Measurements from ENCODE around the gene MYNN. TPM values are rescaled to one million over a fixed set of nuclear protein-coding genes. Genes with fewer than 3 reads are reported as not detected.

MYNN gene
- total RNA-seq, 1 experiment from 2014 or later, result 16.2 TPM

GRCh38 chr3:169787791-169788190, 14.6 kb downstream of the MYNN start:
- Histone ChIP-seq H3K27ac (ENCODE audit: low read length) (no peak overlapping the region), H3K27me3 (ENCODE audit: control insufficient read depth, insufficient read depth, low read length) (no peaks in the 10 kb centered on the region), H3K9me3 (ENCODE audit: control insufficient read depth, insufficient read depth, low read depth, low read length) (no peaks in the 10 kb centered on the region), H3K4me3 (ENCODE audit: low read depth in 2 of 2, low read length in 2 of 2) (no peak overlapping the region), H3K4me1 (ENCODE audit: control insufficient read depth, insufficient read depth, low read length) (no peaks in the 10 kb centered on the region), H3K36me3 (ENCODE audit: control insufficient read depth, insufficient read depth, low read length) (peaks cover 59% of the 10 kb centered on the region)
- ChIA-PET CTCF (no interaction called here), POLR2A (no interaction called here)
- intact Hi-C loops (cut with micrococcal nuclease; ENCODE audit: unreplicated experiment) (no loop called here), in situ Hi-C loops (cut with HindIII; ENCODE audit: low pct_unique_long_range_greater_than_20kb, low sequenced_read_pairs) (no loop called here)
- ATAC-seq (no peak), DNase-seq (ENCODE audit: low read depth, low spot score) (no peak)
- no TSS peak for BruUV-seq (replicated peaks)
- no peak for TF ChIP-seq TCF7L2 (IDR thresholded peaks at IDR 0.05; ENCODE audit: low read depth, low read length)

GRCh38 chr3:169790219-169790618, 17.0 kb downstream of the MYNN start:
- ChIA-PET CTCF (no interaction called here), POLR2A (no interaction called here)
- TF ChIP-seq CTCF (IDR thresholded peaks at IDR 0.05), result no peak
- TF ChIP-seq TCF7L2 (IDR thresholded peaks at IDR 0.05; ENCODE audit: low read depth, low read length), result no peak
- no peak for TF ChIP-seq REST (IDR thresholded peaks at IDR 0.05; ENCODE audit: insufficient read depth in 1 of 2, low read depth in 2 of 2, low read length in 1 of 2)
- no peak for TF ChIP-seq SIN3A (IDR thresholded peaks at IDR 0.05; ENCODE audit: borderline replicate concordance, insufficient read depth, low read depth, low read length)
- no peak for TF ChIP-seq POLR2AphosphoS5 (IDR thresholded peaks at IDR 0.05; ENCODE audit: low read depth, low read length)
- H3K27me3 ChIP-seq (ENCODE audit: control insufficient read depth, insufficient read depth, low read length), result no peaks in the 10 kb centered on the region
- DNase-seq (ENCODE audit: low read depth, low spot score), result no peak
- H3K4me3 ChIP-seq (ENCODE audit: low read depth in 2 of 2, low read length in 2 of 2), result no peak overlapping the region
- no TSS peak for BruUV-seq (replicated peaks)
- intact Hi-C loops (cut with micrococcal nuclease; ENCODE audit: unreplicated experiment) (no loop called here), in situ Hi-C loops (cut with HindIII; ENCODE audit: low pct_unique_long_range_greater_than_20kb, low sequenced_read_pairs) (no loop called here)
- H3K27ac ChIP-seq (ENCODE audit: low read length), result no peak overlapping the region
- no peak for ATAC-seq
- peaks cover 35% of the 10 kb centered on the region for H3K36me3 ChIP-seq (ENCODE audit: control insufficient read depth, insufficient read depth, low read length)
- H3K4me1 ChIP-seq (ENCODE audit: control insufficient read depth, insufficient read depth, low read length), result no peaks in the 10 kb centered on the region
- H3K9me3 ChIP-seq (ENCODE audit: control insufficient read depth, insufficient read depth, low read depth, low read length), result no peaks in the 10 kb centered on the region

- DNase-seq (ENCODE audit: low read depth, low spot score) (no peak), ATAC-seq (no peak; the same call in 1 of the 2 replicates)
- Histone ChIP-seq H3K4me1 (ENCODE audit: control insufficient read depth, insufficient read depth, low read length) (no peaks in the 10 kb centered on the region), H3K9me3 (ENCODE audit: control insufficient read depth, insufficient read depth, low read depth, low read length) (no peaks in the 10 kb centered on the region), H3K36me3 (ENCODE audit: control insufficient read depth, insufficient read depth, low read length) (peaks cover 29% of the 10 kb centered on the region), H3K27ac (ENCODE audit: low read length) (no peak overlapping the region), H3K4me3 (ENCODE audit: low read depth in 2 of 2, low read length in 2 of 2) (no peak overlapping the region), H3K27me3 (ENCODE audit: control insufficient read depth, insufficient read depth, low read length) (no peaks in the 10 kb centered on the region)
- intact Hi-C loops (cut with micrococcal nuclease; ENCODE audit: unreplicated experiment), result no loop called here
- in situ Hi-C loops (cut with HindIII; ENCODE audit: low pct_unique_long_range_greater_than_20kb, low sequenced_read_pairs), result no loop called here
- ChIA-PET POLR2A (no interaction called here), CTCF (no interaction called here)
- no TSS peak for BruUV-seq (replicated peaks)
- no peak for TF ChIP-seq REST (IDR thresholded peaks at IDR 0.05; ENCODE audit: insufficient read depth in 1 of 2, low read depth in 2 of 2, low read length in 1 of 2)
- TF ChIP-seq POLR2AphosphoS5 (IDR thresholded peaks at IDR 0.05; ENCODE audit: low read depth, low read length), result peak; percentile 20; the same call in 1 of the 2 replicates
- no peak for TF ChIP-seq SIN3A (IDR thresholded peaks at IDR 0.05; ENCODE audit: borderline replicate concordance, insufficient read depth, low read depth, low read length)
Measured at GRCh38 chr3:169790687-169791429, 17.7 kb downstream of the MYNN start.

All from Panc1 (cell line).